OCI-LY7 (cell line): ENCODE measurements around the gene ADPRHL1. TPM values are rescaled to one million over a fixed set of nuclear protein-coding genes. Genes with fewer than 3 reads are reported as not detected.

Experiments
- BruUV-seq: library from RNA; stranded (reverse); fragments of 400-500 nt; replicated peaks from 2 replicates; lab custom pipeline; 2021; lab: Mats Ljungman, UMichigan
- CTCF ChIA-PET: fragments of 300-600 bp; sonication (Branson Sonifier 250); formaldehyde crosslinking; loops from one replicate; lab custom pipeline; 2022; ENCODE audit warnings: antibody characterized with exemption; ENCODE audit not compliant: unreplicated experiment; lab: Charles Lee
- POLR2A ChIA-PET: fragments of 300-600 bp; sonication (Branson Sonifier 250); formaldehyde crosslinking; loops from one replicate; lab custom pipeline; 2022; ENCODE audit warnings: antibody characterized with exemption; lab: Charles Lee
- DNase-seq: peaks from one replicate; pipeline ENCODE4 v3.0.0-alpha.2; 2015; ENCODE audit warnings: low spot score
- H2AFZ ChIP-seq: fragments of 200-600 bp; sonication (generic), shearing (Covaris generic); 2 replicates; pipeline ENCODE4 v1.6.1; 2014; ENCODE audit warnings: mild to moderate bottlenecking, antibody characterized with exemption, low read length, moderate library complexity
- H3K27ac ChIP-seq: fragments of 200-600 bp; sonication (generic); 2 replicates; pipeline ENCODE4 v1.5.1; 2014; ENCODE audit warnings: mixed run types, low read depth, mild to moderate bottlenecking, moderate library complexity, low read length, inconsistent platforms; ENCODE audit not compliant: poor library complexity, severe bottlenecking
- H3K36me3 ChIP-seq: fragments of 200-600 bp; sonication (generic); 2 replicates; pipeline ENCODE4 v1.6.1; 2014; ENCODE audit warnings: mild to moderate bottlenecking, antibody characterized with exemption, low read length, moderate library complexity, mixed read lengths; ENCODE audit not compliant: insufficient read depth
- H3K4me1 ChIP-seq: fragments of 200-600 bp; sonication (generic); 2 replicates; pipeline ENCODE4 v1.5.1; 2014; ENCODE audit warnings: mild to moderate bottlenecking, low read length; ENCODE audit not compliant: insufficient read depth, poor library complexity, severe bottlenecking
- H3K4me2 ChIP-seq: fragments of 200-600 bp; sonication (generic); 2 replicates; pipeline ENCODE4 v1.6.1; 2014; ENCODE audit warnings: mild to moderate bottlenecking, low read length
- H3K4me3 ChIP-seq: fragments of 200-600 bp; sonication (generic); 2 replicates; pipeline ENCODE4 v1.5.1; 2014; ENCODE audit warnings: mild to moderate bottlenecking, low read depth, low read length; ENCODE audit not compliant: poor library complexity, severe bottlenecking
- H3K79me2 ChIP-seq: fragments of 200-600 bp; sonication (generic); 2 replicates; pipeline ENCODE4 v1.6.1; 2016; ENCODE audit warnings: low read depth, mild to moderate bottlenecking, low read length, moderate library complexity, mixed read lengths; ENCODE audit not compliant: insufficient read depth
- H3K9me2 ChIP-seq: fragments of 200-600 bp; sonication (generic); 2 replicates; pipeline ENCODE4 v1.6.1; 2016; ENCODE audit warnings: mild to moderate bottlenecking, low read length, mixed read lengths; ENCODE audit not compliant: insufficient read depth
- H3K9me3 ChIP-seq: fragments of 200-600 bp; sonication (generic); 2 replicates; pipeline ENCODE4 v1.6.1; 2014; ENCODE audit warnings: mild to moderate bottlenecking, mixed run types, low read length, mixed read lengths
- H4K20me1 ChIP-seq: fragments of 200-600 bp; sonication (generic); 2 replicates; pipeline ENCODE4 v1.6.1; 2014; ENCODE audit warnings: mild to moderate bottlenecking, antibody characterized with exemption, low read length, moderate library complexity, mixed read lengths; ENCODE audit not compliant: insufficient read depth
- CTCF ChIP-seq: fragments of 200-600 bp; sonication (generic); conservative IDR thresholded peaks from 2 replicates; pipeline ENCODE4 v1.5.1; 2014; ENCODE audit warnings: mild to moderate bottlenecking, antibody characterized with exemption, low read length, moderate library complexity, mixed read lengths
- EZH2phosphoT487 ChIP-seq: fragments of 200-600 bp; sonication (generic); IDR thresholded peaks from 2 replicates; pipeline ENCODE4 v1.6.1; 2018; ENCODE audit warnings: low read depth, borderline replicate concordance, mild to moderate bottlenecking, mixed run types, antibody characterized with exemption, low read length, moderate library complexity, mixed read lengths
- intact Hi-C: fragments of 100-400 bp; cut with micrococcal nuclease; formaldehyde crosslinking; loops from one replicate; pipeline ENCODE4 v1.10.0; 2022; ENCODE audit not compliant: unreplicated experiment
- total RNA-seq, 2 experiments: library from RNA; depleted of rRNA in 1 of 2; stranded (reverse); fragments of >200 nt in 1 of 2; shearing (Covaris generic) in 1 of 2; gene quantifications; 2 replicates each; pipeline ENCODE4 v1.2.3, GENCODE V29; 2014 to 2022

ADPRHL1 gene
- total RNA-seq, 2 experiments from 2014 or later: 2.5 to 6.2 TPM

DNA sequence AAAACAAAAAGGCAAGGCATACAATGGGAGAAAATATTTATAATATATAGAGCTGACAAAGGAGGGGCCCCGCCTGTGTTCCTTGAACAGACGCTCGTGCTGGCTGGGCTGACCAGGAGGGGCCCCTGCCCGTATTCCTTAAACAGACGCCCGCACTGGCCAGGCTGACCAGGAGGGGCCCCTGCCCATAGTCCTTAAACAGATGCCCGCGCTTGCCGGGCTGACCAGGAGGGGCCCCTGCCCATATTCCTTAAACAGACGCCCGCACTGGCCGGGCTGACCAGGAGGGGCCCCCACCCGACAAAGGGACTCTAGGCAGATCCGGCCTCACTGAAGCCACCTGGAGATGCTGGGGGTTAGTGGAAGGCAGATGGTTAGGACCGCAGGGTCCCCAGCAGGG lies 9.3 kb downstream of the ADPRHL1 start:
- Histone ChIP-seq H3K4me3 (no peak overlapping the region), H4K20me1 (no peaks in the 10 kb centered on the region), H3K9me2 (no peaks in the 10 kb centered on the region), H3K27ac (peak overlapping the region; percentile 100), H3K9me3 (no peaks in the 10 kb centered on the region), H2AFZ (no peak overlapping the region), H3K4me1 (peaks cover 43% of the 10 kb centered on the region), H3K36me3 (peaks cover 20% of the 10 kb centered on the region; the same call in 1 of the 2 replicates), H3K79me2 (peaks cover 12% of the 10 kb centered on the region; the same call in 1 of the 2 replicates), H3K4me2 (no peak overlapping the region)
- intact Hi-C loops: no loop called here
- no peak for TF ChIP-seq CTCF
- no peak for TF ChIP-seq EZH2phosphoT487
- DNase-seq: no peak
- BruUV-seq: no TSS peak
- CTCF ChIA-PET: no interaction called here
- POLR2A ChIA-PET: no interaction called here

- peaks cover 40% of the 10 kb centered on the region for H3K4me1 ChIP-seq
- no peak overlapping the region for H2AFZ ChIP-seq
- H3K9me2 ChIP-seq: no peaks in the 10 kb centered on the region
- no TSS peak for BruUV-seq
- no peak for DNase-seq
- H3K36me3 ChIP-seq: peaks cover 20% of the 10 kb centered on the region; the same call in 1 of the 2 replicates
- H3K4me3 ChIP-seq: no peak overlapping the region
- no peak for TF ChIP-seq EZH2phosphoT487
- no peak for TF ChIP-seq CTCF
- H4K20me1 ChIP-seq: no peaks in the 10 kb centered on the region
- peaks cover 6% of the 10 kb centered on the region; the same call in 1 of the 2 replicates for H3K79me2 ChIP-seq
- H3K27ac ChIP-seq: no peak overlapping the region
- ChIA-PET CTCF (no interaction called here), POLR2A (no interaction called here)
- H3K9me3 ChIP-seq: no peaks in the 10 kb centered on the region
- intact Hi-C loops: no loop called here
- H3K4me2 ChIP-seq: no peak overlapping the region
These were observed 10.3 kb downstream of the ADPRHL1 start for GRCh38 chr13:113442985-113443362.

DNA sequence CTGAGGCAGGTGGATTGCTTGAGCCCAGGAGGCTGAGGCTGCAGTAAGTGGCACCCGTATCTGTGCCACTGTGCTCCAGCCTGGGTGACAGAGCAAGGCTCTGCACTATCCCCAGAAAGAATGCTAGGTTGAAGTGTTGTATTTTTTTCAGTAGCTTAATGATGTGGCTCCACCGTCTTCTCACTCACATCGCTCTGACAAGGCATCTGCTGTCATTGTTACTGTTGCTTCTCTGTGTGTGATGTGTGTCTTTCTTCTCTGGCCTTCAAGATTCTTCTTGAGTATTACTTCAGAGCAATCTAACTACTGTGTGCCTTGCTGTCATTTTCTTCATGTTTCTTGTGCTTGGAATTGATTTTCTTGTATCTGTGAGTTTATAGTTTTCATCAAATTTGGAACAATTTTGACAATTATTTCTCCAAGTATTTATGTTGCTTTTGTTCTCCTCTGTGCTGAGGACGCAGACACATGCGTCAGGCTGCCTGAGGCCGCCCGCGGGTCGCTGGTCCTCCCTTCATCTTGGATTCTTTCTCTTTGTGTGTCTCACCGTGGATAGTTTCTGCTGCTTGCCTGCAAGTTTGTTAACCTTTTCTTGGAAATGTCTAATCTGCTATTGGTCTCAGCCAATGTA lies 10.8 kb downstream of the ADPRHL1 start:
- CTCF ChIA-PET: no interaction called here
- intact Hi-C loops: no loop called here
- H3K79me2 ChIP-seq: peaks cover 1% of the 10 kb centered on the region; the same call in 1 of the 2 replicates
- no peak overlapping the region for H3K4me2 ChIP-seq
- H3K4me3 ChIP-seq: no peak overlapping the region
- H3K27ac ChIP-seq: no peak overlapping the region
- no peak for TF ChIP-seq CTCF
- TF ChIP-seq EZH2phosphoT487: no peak
- H3K9me3 ChIP-seq: no peaks in the 10 kb centered on the region
- H3K36me3 ChIP-seq: peaks cover 17% of the 10 kb centered on the region; the same call in 1 of the 2 replicates
- no TSS peak for BruUV-seq
- no peak for DNase-seq
- peaks cover 35% of the 10 kb centered on the region for H3K4me1 ChIP-seq
- POLR2A ChIA-PET: interaction anchor here (0.5 to 0.6 kb wide), 2 partner anchors 32 to 76 kb away, joined by 3 to 4 read pairs; no protein-coding TSS in a partner anchor
- H4K20me1 ChIP-seq: no peaks in the 10 kb centered on the region
- no peaks in the 10 kb centered on the region for H3K9me2 ChIP-seq
- no peak overlapping the region for H2AFZ ChIP-seq
